Measurements from ENCODE around the gene CMPK1.

GRCh38 chr1:47415728-47416318 is 82.2 kb downstream of the CMPK1 start, which contains the start of gene FOXE3:
- TF ChIP-seq CTCF (IDR thresholded peaks at IDR 0.05), result no peak
- no peak for TF ChIP-seq POLR2A (IDR thresholded peaks at IDR 0.05)

Measured in heart left ventricle (tissue), 13 donors.